ENCODE data around the gene USH2A.

Gene USH2A

GRCh38 chr1:215754112-215754511, 669.1 kb downstream of the USH2A start:
- no peak for FAIRE-seq

GRCh38 chr1:215749414-215749813, 673.8 kb downstream of the USH2A start:
- FAIRE-seq: no peak

DNA sequence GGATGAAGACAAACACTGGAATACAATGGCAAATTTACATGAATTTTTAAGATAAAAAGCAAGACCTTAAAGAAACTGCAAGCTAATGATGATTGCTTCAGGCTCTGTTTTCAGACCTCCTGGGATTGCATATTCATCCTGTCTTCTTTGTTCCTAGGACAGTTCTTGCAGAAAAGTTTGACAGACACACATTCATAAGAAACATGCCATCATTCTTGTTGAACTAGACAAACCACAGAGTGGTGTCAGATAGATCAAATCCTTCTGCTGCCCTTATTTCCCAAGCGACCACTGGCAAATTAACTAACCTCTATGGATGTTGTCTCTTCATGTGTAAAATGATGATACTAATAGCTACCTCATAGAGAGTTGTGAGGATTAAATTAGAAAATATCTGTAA, 674.8 kb downstream of the USH2A start:
- FAIRE-seq: no peak

- FAIRE-seq: no peak
These were observed 678.8 kb downstream of the USH2A start for GRCh38 chr1:215744419-215744818.

DNA sequence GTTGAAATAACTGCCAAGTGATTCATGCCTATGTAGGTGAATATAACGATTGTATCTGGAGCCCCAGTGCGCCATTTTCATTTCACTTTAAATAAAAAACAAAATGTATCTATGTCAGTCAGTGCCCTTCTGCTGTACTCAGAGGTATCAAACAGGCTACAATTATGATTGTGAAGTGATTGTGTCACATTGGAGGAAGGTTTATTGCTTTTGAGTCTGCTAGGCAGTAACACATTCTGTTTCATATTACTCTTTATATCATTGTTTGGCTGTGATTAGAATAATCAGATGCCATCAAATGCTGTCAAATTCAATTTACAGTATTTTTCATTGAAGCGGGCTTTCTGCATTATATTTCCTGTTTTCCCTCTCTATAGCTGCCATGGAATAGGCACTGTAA, 684.2 kb downstream of the USH2A start:
- no peak for FAIRE-seq

DNA sequence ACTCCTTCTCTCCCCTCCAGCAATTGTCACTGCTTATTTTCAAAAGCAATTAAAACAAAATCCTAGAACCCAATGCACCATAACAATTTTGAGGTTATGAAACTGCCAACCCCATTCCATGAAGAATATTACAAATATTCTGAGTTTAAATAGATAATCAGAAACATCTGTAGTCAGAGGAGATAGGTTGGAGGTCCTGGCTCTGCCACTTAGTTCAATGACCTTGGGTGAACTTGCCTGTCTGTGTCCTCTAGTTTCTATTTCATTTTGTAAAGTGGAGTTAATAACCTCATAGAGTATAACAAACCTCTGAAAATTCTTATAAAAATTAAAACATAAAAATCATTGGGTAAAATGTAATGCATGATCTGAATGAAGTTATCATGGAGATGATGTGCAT, 691.5 kb downstream of the USH2A start:
- no peak for FAIRE-seq

- no peak for FAIRE-seq
These were observed 692.6 kb downstream of the USH2A start for GRCh38 chr1:215730600-215730999.

DNA sequence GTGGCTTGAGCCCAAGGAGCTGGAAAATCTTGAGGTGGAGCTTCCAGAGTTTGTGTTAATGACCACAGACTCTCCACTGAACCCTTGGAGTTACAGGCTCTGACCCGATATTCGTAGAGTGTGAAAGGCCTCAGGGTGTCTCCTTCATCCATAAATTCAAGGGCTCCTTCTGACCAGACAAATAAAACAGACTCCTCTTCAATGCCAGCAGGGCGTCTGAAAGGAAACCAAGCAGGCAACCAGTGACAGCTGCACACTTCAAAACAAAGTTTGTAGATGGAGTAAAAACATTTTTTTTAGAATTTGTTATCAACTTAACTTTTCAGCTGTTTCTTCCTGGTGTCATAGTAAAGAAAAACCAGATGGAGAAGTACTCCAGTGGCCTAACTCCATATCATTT, 695.1 kb downstream of the USH2A start:
- no peak for FAIRE-seq

DNA sequence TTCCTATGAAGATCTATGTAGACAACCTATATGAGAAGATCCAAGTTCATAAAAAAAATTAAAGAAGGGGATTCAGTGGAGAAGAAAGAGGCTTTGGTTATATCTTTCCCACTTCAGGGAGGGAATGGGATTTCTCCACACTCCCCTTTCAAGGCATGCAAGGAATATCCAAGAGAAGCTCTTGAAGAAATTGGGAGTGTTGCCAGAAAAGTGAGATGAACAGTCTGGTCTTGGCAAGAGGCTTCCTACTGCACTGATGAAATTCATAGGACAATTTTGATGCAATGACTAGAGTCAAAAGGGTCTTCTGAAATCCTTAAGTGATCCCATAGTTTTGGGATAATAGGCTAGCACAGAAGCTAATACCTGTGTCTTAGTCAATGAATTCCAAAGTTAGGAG, 703.1 kb downstream of the USH2A start:
- FAIRE-seq: no peak

DNA sequence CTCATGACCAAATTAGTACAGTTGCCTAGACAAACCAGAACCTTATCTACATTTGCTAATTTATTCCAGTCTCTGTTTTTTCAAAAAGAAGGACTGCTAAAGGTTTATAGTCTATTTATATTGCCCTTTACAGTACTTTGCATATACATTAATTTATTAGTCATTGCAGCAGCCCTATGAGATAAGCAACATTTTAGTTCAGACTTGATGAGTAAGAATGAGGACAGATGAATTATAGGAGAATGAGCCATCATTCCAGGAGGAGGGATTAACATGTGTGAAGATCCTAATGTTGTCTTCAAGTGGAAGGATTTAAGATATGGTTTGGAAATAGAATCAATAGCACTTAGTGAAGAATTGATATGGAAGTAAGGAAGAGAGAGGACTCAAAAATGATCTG, 703.7 kb downstream of the USH2A start:
- no peak for FAIRE-seq

DNA sequence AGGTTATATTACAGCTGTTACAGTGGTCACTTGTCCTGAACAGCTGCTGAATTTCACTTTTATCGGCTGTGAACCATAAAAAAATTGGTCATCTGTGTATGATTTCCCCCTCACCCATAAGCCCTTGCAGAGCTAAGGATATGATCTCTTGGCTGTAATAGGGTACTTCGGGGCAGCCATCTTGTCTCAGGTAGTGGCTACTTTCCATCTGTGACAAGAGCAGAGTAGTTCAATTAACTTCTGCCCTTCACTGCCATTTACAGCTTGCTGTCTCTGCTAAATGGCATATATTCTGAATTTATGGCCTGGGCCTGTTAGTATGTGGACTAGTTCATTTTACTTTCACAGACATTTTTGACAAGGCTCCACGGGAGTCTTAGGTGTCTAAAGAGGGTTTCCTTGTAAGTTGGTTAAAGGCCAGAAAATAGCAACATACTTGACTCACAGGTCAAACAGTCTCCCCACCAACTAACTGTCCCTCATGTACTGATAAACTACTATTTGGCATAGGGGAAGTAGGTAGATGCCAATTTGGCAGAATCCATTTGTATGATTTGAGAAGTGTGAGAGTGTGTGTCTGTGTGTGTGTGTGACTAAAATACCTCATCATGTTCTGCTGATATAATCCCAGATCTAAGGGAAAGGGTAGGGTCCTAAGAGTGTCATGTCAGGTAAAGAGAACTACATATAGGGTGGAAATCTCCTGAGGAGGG, 704.5 kb downstream of the USH2A start:
- no peak for FAIRE-seq

- no peak for FAIRE-seq
These were observed 705.4 kb downstream of the USH2A start for GRCh38 chr1:215717677-215718426.

GRCh38 chr1:215710899-215711225, 712.4 kb downstream of the USH2A start:
- FAIRE-seq: no peak

- no peak for FAIRE-seq
These were observed 713.0 kb downstream of the USH2A start for GRCh38 chr1:215710036-215710898.

DNA sequence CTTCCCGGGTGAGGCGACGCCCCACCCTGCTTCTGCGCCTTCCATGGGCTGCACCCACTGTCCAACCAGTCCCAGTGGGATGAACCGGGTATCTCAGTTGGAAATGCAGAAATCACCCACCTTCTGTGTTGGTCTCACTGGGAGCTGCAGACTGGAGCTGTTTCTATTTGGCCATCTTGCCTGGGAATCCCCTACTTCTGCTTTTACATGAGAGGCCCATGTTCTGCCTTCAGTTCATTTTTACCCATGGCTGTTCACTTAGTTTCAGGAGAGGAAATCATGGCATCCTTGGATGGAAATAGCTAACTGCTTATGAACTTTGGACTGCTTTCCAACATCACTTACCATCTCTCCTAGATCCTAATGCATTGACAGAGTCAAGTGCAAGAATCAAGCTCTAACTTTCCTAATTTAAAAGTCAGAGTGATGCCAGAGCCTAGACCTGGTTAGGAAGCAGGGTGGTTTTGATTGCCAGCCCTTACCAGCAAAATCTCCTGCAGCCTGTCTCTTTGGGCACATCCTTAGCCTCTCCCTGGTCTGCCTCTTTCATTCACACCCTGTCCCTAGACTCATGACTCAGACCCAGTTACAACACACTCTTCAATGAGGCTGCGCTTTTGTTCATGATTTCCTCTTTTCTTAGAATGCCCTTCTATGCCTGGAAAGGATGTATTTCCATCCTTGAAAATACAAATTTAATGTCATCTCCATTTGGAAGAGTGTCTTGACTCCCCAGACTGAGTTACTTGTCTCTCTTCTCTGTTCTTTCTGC, 719.0 kb downstream of the USH2A start:
- FAIRE-seq: no peak

- FAIRE-seq: no peak
These were observed 741.0 kb downstream of the USH2A start for GRCh38 chr1:215682232-215682631.

- FAIRE-seq: no peak
These were observed 742.2 kb downstream of the USH2A start for GRCh38 chr1:215681041-215681440.

GRCh38 chr1:215679231-215679630, 744.0 kb downstream of the USH2A start:
- no peak for FAIRE-seq

DNA sequence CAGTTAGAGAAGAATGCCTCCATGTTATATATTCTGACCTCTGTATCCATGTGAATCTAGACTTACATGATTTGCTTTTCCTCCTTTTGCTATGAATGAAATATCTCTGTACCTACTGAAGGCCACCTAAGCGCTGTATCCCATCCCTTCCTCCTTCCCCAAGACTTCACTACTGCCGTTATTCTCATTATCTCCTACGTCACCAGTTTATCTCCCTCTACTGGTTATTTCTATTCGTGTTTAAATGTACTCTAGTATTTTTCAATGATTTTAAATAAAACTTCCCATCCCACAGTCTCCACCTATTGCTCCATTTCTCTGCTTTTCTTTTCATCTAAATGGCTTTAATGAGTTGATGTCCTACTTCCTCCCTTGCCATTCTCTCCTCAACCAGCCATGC, 746.1 kb downstream of the USH2A start:
- no peak for FAIRE-seq

GRCh38 chr1:215673943-215674342, 749.3 kb downstream of the USH2A start:
- no peak for FAIRE-seq

GRCh38 chr1:215672482-215672881, 750.8 kb downstream of the USH2A start:
- no peak for FAIRE-seq

DNA sequence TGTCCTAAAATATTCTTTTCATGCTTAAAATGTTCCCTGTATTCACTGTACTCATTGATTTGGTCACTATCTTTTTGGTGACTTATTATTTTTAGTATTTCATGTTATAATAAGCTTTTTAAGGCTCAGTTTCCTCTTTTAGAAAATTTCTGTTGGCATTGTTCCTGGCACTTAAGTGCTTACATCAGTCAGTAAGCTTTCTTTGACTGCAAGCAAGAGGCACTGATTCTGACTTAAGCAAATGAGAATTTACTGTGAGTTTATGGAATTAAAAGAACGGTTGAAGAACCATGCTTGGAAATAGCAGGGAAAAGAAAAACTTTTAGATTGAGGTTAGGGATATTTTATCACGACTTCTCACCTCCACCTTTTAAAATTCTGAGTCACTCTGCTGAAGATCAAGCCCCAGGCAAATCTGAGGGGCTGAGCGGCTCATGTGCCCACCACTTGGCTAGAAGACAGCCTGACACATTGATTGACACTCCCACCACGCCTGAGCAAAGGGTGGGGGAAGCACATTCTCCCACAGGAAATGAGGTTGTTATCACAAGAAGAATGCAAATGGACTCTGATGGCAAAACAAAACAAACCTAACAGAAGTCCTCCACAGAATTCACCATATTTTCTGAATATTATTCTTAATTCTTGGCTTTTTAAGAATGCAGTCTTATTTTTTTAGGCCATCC, 753.3 kb downstream of the USH2A start:
- no peak for FAIRE-seq

Measured in G401.6 (cell line).